ENCODE results near the gene TUT4. TPM values are rescaled to one million over a fixed set of nuclear protein-coding genes. Genes with fewer than 3 reads are reported as not detected.

The TUT4 gene
- total and polyA plus RNA-seq, 2 of the 4 experiments (the other 2 are of a cell fraction), result 10.9 to 40.0 TPM

GRCh38 chr1:52558941-52559340, 6.0 kb upstream of the TUT4 start:
- Histone ChIP-seq H4K91ac (ENCODE audit: insufficient read depth, low read depth, low read length) (no peak overlapping the region), H3K18ac (ENCODE audit: low read depth, low read length) (no peak overlapping the region), H3K27ac (ENCODE audit: insufficient read depth, low read length) (no peak overlapping the region), H3K4me1 (ENCODE audit: control insufficient read depth, insufficient read depth, low read length) (peaks cover 2% of the 10 kb centered on the region; the same call in 1 of the 2 replicates), H2BK120ac (ENCODE audit: low read depth, low read length) (no peak overlapping the region), H2BK5ac (ENCODE audit: low read depth, low read length, poor library complexity, severe bottlenecking) (no peak overlapping the region), H3K4ac (ENCODE audit: low read depth, low read length) (no peak overlapping the region), H3K4me2 (ENCODE audit: low read depth, low read length) (no peak overlapping the region), H4K5ac (ENCODE audit: low read depth, low read length) (no peak overlapping the region), H3K79me1 (ENCODE audit: low read depth in 1 of 2, low read length in 2 of 2) (peaks cover 0 to 8% of the 10 kb centered on the region in 2 experiments; a peak in 2 of 4 replicates), H2BK20ac (ENCODE audit: low read depth, low read length) (no peak overlapping the region), H2AK9ac (replicated peaks; ENCODE audit: low read depth, low read length, poor library complexity) (no peak overlapping the region), H2BK15ac (ENCODE audit: low read depth, low read length) (no peak overlapping the region), H2AFZ (replicated peaks; ENCODE audit: low read length, poor library complexity) (no peak overlapping the region), H3K14ac (replicated peaks; ENCODE audit: low read depth, low read length) (no peak overlapping the region), H3K9me3 (ENCODE audit: control insufficient read depth, insufficient read depth, low read length) (no peaks in the 10 kb centered on the region), H3K9me1 (ENCODE audit: insufficient read depth, low read length) (no peaks in the 10 kb centered on the region), H3K9ac (ENCODE audit: low read depth, low read length) (no peak overlapping the region), H3K4me3 (ENCODE audit: insufficient read depth, low read depth, low read length) (no peak overlapping the region), H3K56ac (ENCODE audit: extremely low read depth, insufficient read depth, low read length) (no peak overlapping the region), H3K36me3 (ENCODE audit: control insufficient read depth, insufficient read depth, low read length) (no peaks in the 10 kb centered on the region), H4K8ac (ENCODE audit: low read depth in 2 of 2, low read length in 2 of 2) (no peak overlapping the region), H4K20me1 (ENCODE audit: insufficient read depth, low read length) (no peaks in the 10 kb centered on the region), H3K27me3 (ENCODE audit: control insufficient read depth, insufficient read depth, low read length) (no peaks in the 10 kb centered on the region), H2AK5ac (ENCODE audit: low read depth, low read length) (no peak overlapping the region), H3K23ac (ENCODE audit: low read depth, low read length) (no peak overlapping the region)
- intact Hi-C loops (cut with micrococcal nuclease), result no loop called here
- no CpG with 5 or more reads among the region's 2 CpGs for WGBS, 2 experiments (ENCODE audit: extremely low coverage in 2 of 2, insufficient read length in 1 of 2)
- DNase-seq (no peak), ATAC-seq (ENCODE audit: low read depth) (no peak)
- in situ Hi-C loops (cut with MboI; ENCODE audit: low sequenced_read_pairs), result no loop called here
- POLR2A ChIA-PET (ENCODE audit: unreplicated experiment), result no interaction called here
- CTCF ChIA-PET, result no interaction called here
- dilution Hi-C loops (cut with HindIII; ENCODE audit: low sequenced_read_pairs, unreplicated experiment), result no loop called here
- no TSS peak for BruUV-seq (replicated peaks)
- TF ChIP-seq RCOR1 (IDR thresholded peaks at IDR 0.05; ENCODE audit: insufficient replicate concordance, low read length), result no peak
